ENCODE results near the gene CST9. TPM values are rescaled to one million over a fixed set of nuclear protein-coding genes. Genes with fewer than 3 reads are reported as not detected.

Gene CST9
- total and polyA plus RNA-seq, 10 donors: not detected

- H3K9me3 ChIP-seq: no peaks in the 10 kb centered on the region
- TF ChIP-seq CTCF (IDR thresholded peaks at IDR 0.05 in 8 of 11, conservative IDR thresholded peaks at IDR 0.05 in 3 of 11): no peak
- TF ChIP-seq POLR2A (IDR thresholded peaks at IDR 0.05): no peak
- no peak for TF ChIP-seq POLR2AphosphoS5 (IDR thresholded peaks at IDR 0.05)
- H3K27ac ChIP-seq: no peak overlapping the region
- intact Hi-C loops (cut with DNase I; ENCODE audit: low total_unique reads): no loop called here
- peaks cover 0 to 21% (median 0%) of the 10 kb centered on the region in 7 donors for H3K27me3 ChIP-seq (replicated peaks in 1 of 7)
- H3K4me3 ChIP-seq: no peak overlapping the region
- DNase-seq: no peak
- WGBS, 5 donors: 87 to 96% (median 90%) methylated on average over 6 to 14 of the region's 14 CpGs
- peaks cover 0 to 10% (median 0%) of the 10 kb centered on the region in 6 donors for H3K4me1 ChIP-seq
- no peaks in the 10 kb centered on the region for H3K36me3 ChIP-seq
Measured at GRCh38 chr20:23607497-23608245, 2.0 kb upstream of the CST9 start.

DNA sequence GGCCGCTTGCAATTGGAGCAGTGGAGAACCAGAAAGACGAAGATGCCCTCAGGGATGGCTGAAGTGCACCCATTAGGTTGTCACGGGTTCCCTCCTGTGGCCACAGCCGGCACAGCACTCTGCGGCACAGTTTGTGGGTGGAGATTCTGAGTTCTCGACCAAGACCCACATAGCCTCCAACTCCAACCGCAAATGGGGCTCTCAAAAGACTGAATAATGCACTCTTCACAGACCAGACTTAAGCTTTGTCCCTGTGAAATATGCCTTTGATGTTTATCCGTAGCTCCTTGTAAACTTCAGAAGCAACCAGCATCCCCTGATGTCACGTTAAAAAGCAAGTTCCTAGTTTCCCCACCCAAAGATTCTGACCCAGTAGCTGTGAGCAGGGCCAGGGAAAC lies 934 bp upstream of the CST9 start:
- WGBS, 5 donors: 8 to 10% (median 10%) methylated on average over 9 of the region's 9 CpGs
- no peaks in the 10 kb centered on the region for H3K9me3 ChIP-seq
- peak; percentile 77 to 90 (median 83) for TF ChIP-seq CTCF (IDR thresholded peaks at IDR 0.05 in 8 of 11, conservative IDR thresholded peaks at IDR 0.05 in 3 of 11)
- TF ChIP-seq POLR2A (IDR thresholded peaks at IDR 0.05): no peak
- peak in 1 of 3 donors; percentile 44 for TF ChIP-seq POLR2AphosphoS5 (IDR thresholded peaks at IDR 0.05)
- H3K4me1 ChIP-seq: peaks cover 0 to 10% (median 0%) of the 10 kb centered on the region in 6 donors
- peaks cover 0 to 23% (median 0%) of the 10 kb centered on the region in 7 donors for H3K27me3 ChIP-seq (replicated peaks in 1 of 7)
- no peak overlapping the region for H3K4me3 ChIP-seq
- intact Hi-C loops (cut with DNase I; ENCODE audit: low total_unique reads): no loop called here
- peak; percentile 88 for DNase-seq
- no peak overlapping the region for H3K27ac ChIP-seq
- H3K36me3 ChIP-seq: no peaks in the 10 kb centered on the region

GRCh38 chr20:23604306-23604705 lies 1.4 kb downstream of the CST9 start:
- peaks cover 0 to 23% (median 0%) of the 10 kb centered on the region in 7 donors for H3K27me3 ChIP-seq (replicated peaks in 1 of 7)
- peaks cover 0 to 10% (median 0%) of the 10 kb centered on the region in 6 donors for H3K4me1 ChIP-seq
- no peaks in the 10 kb centered on the region for H3K9me3 ChIP-seq
- DNase-seq: no peak
- no peak overlapping the region for H3K27ac ChIP-seq
- intact Hi-C loops (cut with DNase I; ENCODE audit: low total_unique reads): no loop called here
- TF ChIP-seq POLR2AphosphoS5 (IDR thresholded peaks at IDR 0.05) (no peak), CTCF (IDR thresholded peaks at IDR 0.05 in 8 of 11, conservative IDR thresholded peaks at IDR 0.05 in 3 of 11) (no peak), POLR2A (IDR thresholded peaks at IDR 0.05) (no peak)
- WGBS, 5 donors: 70 to 94% (median 86%) methylated on average over 1 of the region's 1 CpG
- no peaks in the 10 kb centered on the region for H3K36me3 ChIP-seq
- no peak overlapping the region for H3K4me3 ChIP-seq

DNA sequence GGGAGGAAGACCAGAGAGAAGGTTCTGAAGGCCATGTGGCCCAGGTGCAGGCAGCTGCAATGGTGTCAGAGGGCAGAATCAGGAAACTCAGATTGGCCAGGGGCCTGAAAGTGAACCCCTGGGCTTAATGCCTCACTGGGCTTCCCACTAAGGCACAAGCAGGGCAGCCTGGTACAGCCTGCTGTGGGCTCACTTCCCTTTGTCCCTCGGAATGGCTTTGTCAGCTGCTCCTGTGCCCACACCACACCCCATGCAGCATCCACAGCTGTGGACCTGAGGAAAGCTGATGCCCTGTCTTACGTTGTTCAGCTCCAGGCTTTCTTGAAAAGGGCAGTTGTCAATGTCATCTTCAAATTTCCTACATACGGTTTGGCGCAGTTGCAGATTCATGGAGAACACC lies 2.4 kb downstream of the CST9 start:
- peaks cover 0 to 23% (median 0%) of the 10 kb centered on the region in 7 donors for H3K27me3 ChIP-seq (replicated peaks in 1 of 7)
- TF ChIP-seq CTCF (IDR thresholded peaks at IDR 0.05 in 8 of 11, conservative IDR thresholded peaks at IDR 0.05 in 3 of 11): no peak
- no peak for TF ChIP-seq POLR2AphosphoS5 (IDR thresholded peaks at IDR 0.05)
- TF ChIP-seq POLR2A (IDR thresholded peaks at IDR 0.05): no peak
- intact Hi-C loops (cut with DNase I; ENCODE audit: low total_unique reads): no loop called here
- WGBS, 5 donors: 74 to 82% (median 75%) methylated on average over 4 of the region's 4 CpGs
- no peak for DNase-seq
- H3K4me1 ChIP-seq: peaks cover 0 to 10% (median 0%) of the 10 kb centered on the region in 6 donors
- H3K27ac ChIP-seq: no peak overlapping the region
- H3K36me3 ChIP-seq: no peaks in the 10 kb centered on the region
- H3K9me3 ChIP-seq: no peaks in the 10 kb centered on the region
- no peak overlapping the region for H3K4me3 ChIP-seq
